Activated naive CD4-positive, alpha-beta T cell treated with anti-CD3 and anti-CD28 coated beads for 36 hours (primary cell): Measurements from ENCODE around the gene C3orf18. TPM values are rescaled to one million over a fixed set of nuclear protein-coding genes. Genes with fewer than 3 reads are reported as not detected.
A peak's percentile ranks its signal among the peaks of the same experiment; 100 is the strongest.

ENCODE experiments used
- CTCF ChIA-PET: fragments of 350-600 bp; sonication (Branson Sonifier 250); formaldehyde crosslinking; loops from one replicate; lab custom pipeline; 2021; ENCODE audit warnings: antibody characterized with exemption; lab: Charles Lee
- DNase-seq: peaks from one replicate; pipeline ENCODE4 v3.0.0-alpha.2; 2020
- H3K27ac Mint-ChIP-seq: one replicate; pipeline ENCODE4 v1.8.0; 2021; ENCODE audit warnings: mild to moderate bottlenecking, mixed read lengths
- H3K27me3 Mint-ChIP-seq: one replicate; pipeline ENCODE4 v1.8.0; 2021; ENCODE audit warnings: low read depth, mixed read lengths
- H3K36me3 Mint-ChIP-seq: one replicate; pipeline ENCODE4 v1.8.0; 2021; ENCODE audit warnings: low read depth, mixed read lengths
- H3K4me1 Mint-ChIP-seq: one replicate; pipeline ENCODE4 v1.8.0; 2021; ENCODE audit warnings: low read depth, mixed read lengths
- H3K4me3 Mint-ChIP-seq: one replicate; pipeline ENCODE4 v1.8.0; 2021; ENCODE audit warnings: mild to moderate bottlenecking, moderate library complexity, mixed read lengths
- H3K9me3 Mint-ChIP-seq: one replicate; pipeline ENCODE4 v1.8.0; 2021; ENCODE audit warnings: mixed read lengths
- intact Hi-C: fragments of 100-400 bp; cut with micrococcal nuclease; formaldehyde crosslinking; loops from one replicate; pipeline ENCODE4 v1.15.1; 2023
- total RNA-seq, 2 experiments: library from RNA; stranded (reverse); gene quantifications; one replicate each; pipeline ENCODE4 v1.2.3, GENCODE V29; 2021

The C3orf18 gene
- total RNA-seq, 2 experiments from 2014 or later, result 3.1 to 3.8 TPM

GRCh38 chr3:50557106-50557505 is 10.4 kb downstream of the C3orf18 start:
- no peaks in the 10 kb centered on the region for H3K36me3 Mint-ChIP-seq
- no peaks in the 10 kb centered on the region for H3K4me1 Mint-ChIP-seq
- DNase-seq, result no peak
- intact Hi-C loops, result no loop called here
- CTCF ChIA-PET, result interaction anchor here (0.7 kb wide), 1 partner anchor 58 kb away, joined by 3 read pairs; no protein-coding TSS in a partner anchor
- H3K27me3 Mint-ChIP-seq, result no peaks in the 10 kb centered on the region
- no peak overlapping the region for H3K4me3 Mint-ChIP-seq
- no peak overlapping the region for H3K27ac Mint-ChIP-seq
- no peaks in the 10 kb centered on the region for H3K9me3 Mint-ChIP-seq

- CTCF ChIA-PET, result interaction anchor here (1.3 kb wide), 1 partner anchor 12 kb away, joined by 5 read pairs; no protein-coding TSS in a partner anchor
- Mint-ChIP-seq H3K9me3 (no peaks in the 10 kb centered on the region), H3K36me3 (no peaks in the 10 kb centered on the region), H3K27me3 (no peaks in the 10 kb centered on the region), H3K4me3 (no peak overlapping the region), H3K4me1 (no peaks in the 10 kb centered on the region), H3K27ac (no peak overlapping the region)
- peak; percentile 28 for DNase-seq
- intact Hi-C loops, result no loop called here
Measured at GRCh38 chr3:50554553-50554952, 13.0 kb downstream of the C3orf18 start.

GRCh38 chr3:50552598-50552997 is 14.9 kb downstream of the C3orf18 start:
- Mint-ChIP-seq H3K27ac (no peak overlapping the region), H3K4me1 (no peaks in the 10 kb centered on the region), H3K9me3 (no peaks in the 10 kb centered on the region), H3K4me3 (no peak overlapping the region), H3K36me3 (no peaks in the 10 kb centered on the region), H3K27me3 (no peaks in the 10 kb centered on the region)
- DNase-seq, result no peak
- CTCF ChIA-PET, result interaction anchor here (2.4 kb wide), 1 partner anchor 10 kb away, joined by 12 read pairs; no protein-coding TSS in a partner anchor
- intact Hi-C loops, result no loop called here

- peak; percentile 35 for DNase-seq
- CTCF ChIA-PET, result interaction anchor here (0.6 to 2.4 kb wide), 7 partner anchors 9 to 416 kb away, joined by 3 to 12 read pairs (median 3); partner anchors contain the start of gene HEMK1
- Mint-ChIP-seq H3K4me1 (no peaks in the 10 kb centered on the region), H3K4me3 (no peak overlapping the region), H3K36me3 (no peaks in the 10 kb centered on the region), H3K27ac (no peak overlapping the region), H3K27me3 (no peaks in the 10 kb centered on the region), H3K9me3 (no peaks in the 10 kb centered on the region)
- intact Hi-C loops, result loop anchor here (1.0 kb wide), 1 partner anchor 62 kb away; no protein-coding TSS in a partner anchor
Measured at GRCh38 chr3:50551681-50552435, 15.7 kb downstream of the C3orf18 start.

- Mint-ChIP-seq H3K27ac (no peak overlapping the region), H3K27me3 (no peaks in the 10 kb centered on the region), H3K4me1 (no peaks in the 10 kb centered on the region)
Measured at GRCh38 chr3:50551054-50551659, 16.4 kb downstream of the C3orf18 start.

GRCh38 chr3:50550079-50550736 is 17.3 kb downstream of the C3orf18 start:
- H3K4me3 Mint-ChIP-seq, result no peak overlapping the region
- H3K36me3 Mint-ChIP-seq, result no peaks in the 10 kb centered on the region
- CTCF ChIA-PET, result interaction anchor here (0.6 to 2.4 kb wide), 19 partner anchors 8 to 261 kb away, joined by 3 to 12 read pairs (median 3); partner anchors contain the start of gene HEMK1
- H3K4me1 Mint-ChIP-seq, result no peaks in the 10 kb centered on the region
- H3K27me3 Mint-ChIP-seq, result no peaks in the 10 kb centered on the region
- no peak overlapping the region for H3K27ac Mint-ChIP-seq
- intact Hi-C loops, result loop anchor here (1.0 kb wide), 3 partner anchors 31 to 276 kb away; no protein-coding TSS in a partner anchor
- peak; percentile 83 for DNase-seq
- H3K9me3 Mint-ChIP-seq, result no peaks in the 10 kb centered on the region

More at GRCh38 chr3:50551054-50551659, 16.4 kb downstream of the C3orf18 start:
- intact Hi-C loops, result loop anchor here (1.0 kb wide), 1 partner anchor 63 kb away; no protein-coding TSS in a partner anchor
- no peak overlapping the region for H3K4me3 Mint-ChIP-seq
- CTCF ChIA-PET, result interaction anchor here (0.5 to 2.4 kb wide), 12 partner anchors 9 to 749 kb away, joined by 3 to 12 read pairs (median 3); partner anchors contain the start of gene HEMK1
- H3K9me3 Mint-ChIP-seq, result no peaks in the 10 kb centered on the region
- no peak for DNase-seq
- H3K36me3 Mint-ChIP-seq, result no peaks in the 10 kb centered on the region

- DNase-seq, result no peak
- H3K4me1 Mint-ChIP-seq, result no peaks in the 10 kb centered on the region
- no peaks in the 10 kb centered on the region for H3K9me3 Mint-ChIP-seq
- intact Hi-C loops, result no loop called here
- H3K36me3 Mint-ChIP-seq, result no peaks in the 10 kb centered on the region
- CTCF ChIA-PET, result interaction anchor here (0.6 to 1.7 kb wide), 14 partner anchors 10 to 1114 kb away, joined by 3 to 10 read pairs (median 3); no protein-coding TSS in a partner anchor
- H3K27me3 Mint-ChIP-seq, result no peaks in the 10 kb centered on the region
- no peak overlapping the region for H3K4me3 Mint-ChIP-seq
- no peak overlapping the region for H3K27ac Mint-ChIP-seq
Measured at GRCh38 chr3:50549226-50549625, 18.3 kb downstream of the C3orf18 start.

- Mint-ChIP-seq H3K36me3 (no peaks in the 10 kb centered on the region), H3K27ac (no peak overlapping the region), H3K4me1 (no peaks in the 10 kb centered on the region), H3K27me3 (no peaks in the 10 kb centered on the region), H3K4me3 (no peak overlapping the region), H3K9me3 (no peaks in the 10 kb centered on the region)
- CTCF ChIA-PET, result no interaction called here
- intact Hi-C loops, result no loop called here
- DNase-seq, result no peak
Measured at GRCh38 chr3:50545781-50546180, 21.8 kb downstream of the C3orf18 start.

- H3K36me3 Mint-ChIP-seq, result no peaks in the 10 kb centered on the region
- CTCF ChIA-PET, result interaction anchor here (0.6 to 3.7 kb wide), 35 partner anchors 9 to 219 kb away, joined by 3 to 29 read pairs (median 4); partner anchors contain the start of genes CYB561D2, HEMK1, NPRL2 and ZMYND10
Measured at GRCh38 chr3:50542177-50543034, 25.1 kb downstream of the C3orf18 start.

GRCh38 chr3:50539356-50540286 is 27.9 kb downstream of the C3orf18 start:
- DNase-seq, result no peak
- Mint-ChIP-seq H3K27ac (no peak overlapping the region), H3K36me3 (no peaks in the 10 kb centered on the region), H3K27me3 (no peaks in the 10 kb centered on the region), H3K4me1 (no peaks in the 10 kb centered on the region), H3K4me3 (no peak overlapping the region), H3K9me3 (no peaks in the 10 kb centered on the region)
- intact Hi-C loops, result no loop called here
- CTCF ChIA-PET, result interaction anchor here (0.6 to 2.4 kb wide), 4 partner anchors 10 to 1507 kb away, joined by 3 to 7 read pairs (median 3); no protein-coding TSS in a partner anchor

More at GRCh38 chr3:50542177-50543034, 25.1 kb downstream of the C3orf18 start:
- Mint-ChIP-seq H3K4me1 (no peaks in the 10 kb centered on the region), H3K27me3 (no peaks in the 10 kb centered on the region), H3K4me3 (no peak overlapping the region), H3K27ac (no peak overlapping the region), H3K9me3 (no peaks in the 10 kb centered on the region)
- DNase-seq, result peak; percentile 71
- intact Hi-C loops, result loop anchor here (1.0 kb wide), 3 partner anchors 23 to 195 kb away; no protein-coding TSS in a partner anchor
